ENCODE results near the gene NR2F2.

Gene NR2F2
- 0 to 0.17 reads per million in 2 donors for total RNA-seq

GRCh38 chr15:96330450-96331143 lies at the start of gene NR2F2:
Gene NR2F2 (plus strand): TSS chr15:96330700. CDS start chr15:96332106, 1,406 bp downstream.
- DNase-seq: peak; percentile 48

DNA sequence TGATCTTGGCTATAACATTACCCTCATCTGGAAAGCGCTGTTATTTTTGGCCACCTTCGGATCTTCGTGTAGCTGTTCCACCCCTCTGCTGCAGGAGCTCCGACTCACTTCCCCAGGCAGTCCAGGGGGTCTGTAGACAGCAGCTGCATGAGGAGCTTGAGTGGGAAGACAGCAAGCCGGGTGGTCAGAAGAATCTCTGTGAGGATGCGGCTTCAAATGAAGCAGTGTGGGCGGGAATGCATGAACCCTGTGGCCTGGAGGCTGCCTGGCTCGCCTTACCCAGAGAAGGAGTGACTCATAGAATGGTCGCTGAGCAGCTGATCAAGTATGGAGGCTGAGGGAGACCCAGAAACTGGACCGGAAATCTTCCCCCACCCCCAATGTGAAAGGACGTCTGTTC lies 45.2 kb upstream of the NR2F2 start:
- no peak for DNase-seq

DNA sequence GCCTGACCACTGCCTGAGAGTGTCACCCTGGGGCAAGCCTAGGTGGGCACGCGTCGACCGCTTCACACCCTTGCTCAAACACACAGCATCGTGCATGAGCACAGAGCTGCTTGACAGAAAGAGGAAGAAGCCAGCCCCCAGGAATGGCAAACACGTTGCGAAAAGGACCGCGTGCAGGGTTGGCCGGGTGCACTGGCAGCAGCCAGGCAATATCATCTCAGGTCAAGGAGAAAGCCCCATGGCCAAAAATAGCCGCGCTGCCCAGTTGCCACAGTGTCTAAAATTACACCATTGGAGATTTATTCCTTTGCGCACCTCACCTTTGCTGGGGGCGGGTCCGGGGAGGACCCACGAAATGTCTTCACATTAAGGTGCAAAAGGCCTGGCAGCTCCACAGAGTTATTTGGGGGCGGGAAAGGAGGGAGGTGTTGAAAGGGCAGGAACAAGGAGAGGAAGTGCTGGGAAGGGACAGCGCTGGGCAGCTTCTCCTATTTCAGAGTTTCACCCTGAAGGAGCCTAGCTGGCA lies 44.7 kb upstream of the NR2F2 start:
- no peak for DNase-seq

- no peak for DNase-seq
Measured at GRCh38 chr15:96290679-96291078, 39.8 kb upstream of the NR2F2 start.

DNA sequence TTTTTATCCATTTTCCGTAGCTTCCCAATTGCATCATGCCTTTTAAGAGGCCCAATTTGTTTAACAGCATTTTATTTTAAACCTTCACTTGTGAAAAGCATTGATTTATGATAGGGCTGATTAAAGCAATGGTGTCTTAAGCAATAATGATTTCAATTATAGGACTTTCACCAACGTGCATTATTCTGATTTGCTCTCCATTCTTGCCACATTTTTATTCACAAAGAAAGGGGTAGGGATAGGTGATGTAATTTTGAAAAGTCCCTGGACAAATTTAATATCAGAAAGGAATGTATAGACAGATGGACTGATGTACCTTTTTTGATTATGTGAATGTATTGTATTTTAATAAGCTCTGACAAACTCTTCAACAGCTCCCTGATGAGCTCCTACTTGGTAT lies 37.9 kb upstream of the NR2F2 start:
- DNase-seq: no peak

DNA sequence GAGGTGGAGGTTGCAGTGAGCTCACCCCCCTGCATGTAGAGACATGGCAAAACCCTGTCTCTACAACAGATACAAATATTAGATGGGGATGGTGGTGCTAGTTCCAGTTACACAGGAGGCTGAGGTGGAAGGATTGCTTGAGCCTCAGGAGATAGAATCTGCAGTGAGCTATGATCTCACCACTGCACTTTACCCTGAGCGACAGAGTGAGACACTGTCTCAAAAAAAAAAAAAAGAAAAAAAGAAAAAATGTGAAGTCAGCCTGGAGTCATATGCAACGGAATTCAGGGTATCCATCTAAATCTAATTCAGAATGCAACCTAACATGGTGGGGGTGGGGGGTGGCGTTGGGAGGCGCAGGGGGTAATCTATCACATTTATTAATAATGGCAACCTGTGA lies 37.1 kb upstream of the NR2F2 start:
- no peak for DNase-seq

DNA sequence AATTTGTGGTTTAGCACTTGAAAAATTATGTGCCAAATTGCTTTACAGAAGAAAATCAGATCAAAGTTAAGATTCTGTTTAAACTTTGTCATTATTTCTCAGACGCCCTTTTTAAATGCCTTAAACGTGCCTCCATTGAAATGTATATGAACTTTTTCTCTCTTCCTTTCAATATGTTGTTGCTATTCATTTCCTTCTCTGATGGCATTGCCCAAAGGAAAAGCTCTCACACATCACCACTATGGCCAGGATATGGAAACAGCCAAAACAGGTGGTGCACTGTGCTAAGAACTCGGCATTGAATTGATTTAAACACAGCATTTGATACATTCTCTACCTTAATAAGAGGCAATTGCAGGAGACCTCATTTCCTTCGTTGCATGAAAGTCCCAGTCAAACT lies 35.7 kb upstream of the NR2F2 start:
- no peak for DNase-seq

GRCh38 chr15:96296264-96296663 lies 34.2 kb upstream of the NR2F2 start:
- no peak for DNase-seq

DNA sequence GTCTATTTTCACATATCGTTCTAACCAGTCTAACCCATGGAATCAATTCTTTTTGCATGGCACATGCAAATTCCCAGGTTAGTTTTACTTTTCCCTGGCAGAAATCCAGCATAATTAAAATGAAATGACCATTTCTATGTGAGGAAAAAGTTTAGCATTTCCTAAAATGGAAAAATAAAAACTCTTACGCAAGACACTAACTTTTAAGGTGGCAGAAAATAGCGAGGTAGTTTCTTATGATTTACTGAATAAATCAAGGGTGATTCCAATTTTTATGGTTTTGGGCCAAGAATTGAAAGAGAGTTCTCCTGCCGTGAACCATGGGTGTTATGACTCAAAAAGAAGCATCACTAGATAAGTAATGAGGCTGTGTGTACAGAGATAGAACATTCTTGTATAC lies 32.7 kb upstream of the NR2F2 start:
- no peak for DNase-seq

- no peak for DNase-seq
Measured at GRCh38 chr15:96298217-96298616, 32.3 kb upstream of the NR2F2 start.

GRCh38 chr15:96300836-96301235 lies 29.7 kb upstream of the NR2F2 start:
- DNase-seq: no peak

- DNase-seq: no peak
Measured at GRCh38 chr15:96303503-96304056, 26.9 kb upstream of the NR2F2 start.

- DNase-seq: no peak
Measured at GRCh38 chr15:96304839-96305238, 25.7 kb upstream of the NR2F2 start.

DNA sequence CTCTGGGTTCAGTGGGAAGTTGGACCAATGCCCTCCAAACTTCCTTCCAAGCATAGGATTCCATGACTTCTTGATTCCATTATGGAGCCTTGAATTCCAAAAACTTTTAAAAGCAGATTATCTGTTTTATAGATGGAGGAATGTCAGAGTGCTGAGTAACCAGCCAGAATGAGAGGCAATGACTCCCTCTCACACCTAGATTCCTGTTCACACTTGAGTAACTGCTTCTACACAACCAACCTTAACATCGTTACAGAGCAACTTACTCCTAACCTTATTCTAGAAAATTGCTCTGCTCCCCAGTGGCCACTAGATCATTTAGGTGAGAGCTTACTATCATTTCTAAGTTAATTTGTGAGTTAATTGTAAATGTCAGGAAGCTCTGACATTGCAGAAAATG lies 24.2 kb upstream of the NR2F2 start:
- DNase-seq: no peak

DNA sequence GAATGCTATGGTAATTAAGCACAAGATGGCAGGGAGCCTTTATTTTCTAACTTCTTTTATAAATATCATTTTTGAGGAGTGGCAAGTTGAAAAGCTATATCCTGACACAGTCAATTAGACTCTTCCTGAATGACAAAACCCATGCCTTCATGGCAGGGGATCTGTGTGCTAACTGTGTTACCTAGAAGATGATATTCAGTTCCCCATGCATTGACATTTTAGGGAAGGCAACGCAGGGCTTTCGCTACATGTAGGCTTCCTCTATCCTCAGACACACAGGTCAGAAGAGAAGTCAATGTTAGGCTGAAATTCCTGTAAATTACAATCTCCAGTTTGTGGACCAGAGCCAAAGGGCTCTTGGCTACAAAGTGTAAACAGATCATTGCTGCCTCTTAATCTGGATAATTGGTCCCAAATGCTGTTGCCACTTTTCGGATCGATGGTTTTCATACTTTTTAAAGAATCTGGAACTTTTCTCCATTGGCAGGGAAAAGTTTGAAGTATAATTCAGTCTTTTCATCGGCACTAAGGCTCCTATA lies 22.6 kb upstream of the NR2F2 start:
- DNase-seq: no peak

DNA sequence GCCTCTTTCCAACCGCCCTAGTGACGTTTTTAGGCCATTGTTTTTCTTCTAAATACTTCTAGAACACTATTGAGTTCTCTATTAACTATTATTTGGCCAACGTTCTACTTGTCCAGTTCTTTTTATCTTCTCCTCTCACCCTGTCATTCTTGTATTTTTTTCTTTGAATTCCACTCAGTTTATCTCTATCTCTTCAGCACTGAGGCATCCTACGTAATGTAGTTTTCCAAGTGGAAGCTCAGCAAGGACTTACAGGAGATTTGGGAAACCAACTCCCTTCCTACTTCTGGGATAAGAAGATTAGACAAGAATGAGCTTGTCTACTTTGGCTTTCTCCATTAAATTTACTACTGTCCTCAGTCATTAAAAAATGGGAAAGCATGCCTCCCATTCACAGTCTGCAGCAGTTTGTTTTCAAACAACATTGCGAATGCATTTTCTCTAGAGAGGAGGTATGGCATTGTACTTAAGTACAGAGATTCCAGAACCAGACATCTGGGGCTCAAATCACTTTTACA lies 21.3 kb upstream of the NR2F2 start:
- no peak for DNase-seq

DNA sequence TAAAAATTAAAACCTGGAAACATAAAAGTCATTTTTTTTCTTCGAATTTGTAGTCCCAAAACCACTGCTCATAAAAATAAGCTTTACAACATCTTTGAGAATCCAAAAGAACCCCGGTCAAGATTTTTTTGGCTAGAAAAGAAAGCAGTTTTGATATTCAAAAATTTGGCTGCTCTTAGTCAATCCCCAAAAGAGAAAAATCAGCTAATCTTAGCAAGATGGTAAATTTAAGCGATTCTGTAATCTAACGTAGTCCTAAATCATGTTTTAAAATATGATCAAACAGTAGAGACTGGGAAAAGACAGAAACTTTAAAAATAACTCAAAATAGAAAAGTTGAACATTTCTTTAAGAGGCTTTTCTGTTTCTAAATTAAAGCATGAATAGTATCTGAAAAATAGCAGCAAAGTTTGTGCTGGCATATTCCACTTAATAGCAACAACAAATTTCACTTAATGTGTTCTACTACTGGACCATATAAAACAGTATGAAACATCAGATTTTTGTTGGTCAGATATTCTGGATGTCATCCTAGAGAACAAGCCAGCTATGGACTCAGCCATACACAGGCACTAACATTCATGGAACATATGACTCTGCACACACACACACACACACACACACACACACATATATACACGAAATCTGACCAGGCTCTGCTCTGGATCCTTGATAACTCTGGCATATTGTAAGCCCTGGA lies 19.1 kb upstream of the NR2F2 start:
- DNase-seq: no peak

DNA sequence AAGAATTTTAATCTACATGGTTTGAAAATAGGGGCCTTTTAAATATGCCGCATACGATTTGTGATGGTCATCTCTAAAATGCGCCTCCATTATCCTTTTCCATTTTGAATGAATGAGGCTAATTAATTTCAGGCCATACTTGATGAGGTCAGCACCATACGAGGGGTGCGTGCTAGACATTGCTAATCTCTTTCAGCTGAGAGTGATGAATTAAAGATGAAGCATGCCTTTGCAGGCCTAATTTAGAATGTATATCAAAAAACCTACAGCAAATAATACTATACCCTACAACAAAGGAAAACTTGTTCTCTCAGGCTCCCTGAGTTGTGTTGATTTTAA lies 18.6 kb upstream of the NR2F2 start:
- no peak for DNase-seq

- DNase-seq: no peak
Measured at GRCh38 chr15:96312641-96313335, 17.7 kb upstream of the NR2F2 start.

- no peak for DNase-seq
Measured at GRCh38 chr15:96314518-96314917, 16.0 kb upstream of the NR2F2 start.

- DNase-seq: no peak
Measured at GRCh38 chr15:96314963-96315362, 15.5 kb upstream of the NR2F2 start.

- DNase-seq: no peak
Measured at GRCh38 chr15:96316953-96317629, 13.4 kb upstream of the NR2F2 start.

Data from activated gamma-delta T cell (primary cell).